Right forelimb (tissue), 1 donor: Measurements from ENCODE around the gene PLCL1.

Experiments
- DNase-seq: peaks from one replicate; pipeline ENCODE4 v3.0.0-alpha.2; 2018

Gene PLCL1

DNA sequence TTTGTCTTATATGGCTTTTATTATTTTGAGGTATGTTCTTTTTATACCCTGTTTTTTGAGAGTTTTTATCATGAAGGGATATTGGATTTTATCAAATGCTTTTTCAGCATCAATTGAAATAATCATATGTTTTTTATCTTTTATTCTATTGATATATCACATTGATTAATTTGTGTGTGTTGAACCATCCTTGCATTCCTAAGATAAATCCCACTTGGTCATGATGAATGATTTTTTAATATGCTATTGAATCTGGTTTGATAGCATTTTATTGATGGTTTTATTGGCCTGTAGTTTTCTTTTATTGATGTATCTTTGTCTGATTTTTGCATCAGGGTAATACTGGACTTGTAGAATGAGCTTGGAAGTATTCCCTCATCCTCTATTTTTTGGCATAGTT is 160.3 kb downstream of the PLCL1 start:
- DNase-seq: no peak

DNA sequence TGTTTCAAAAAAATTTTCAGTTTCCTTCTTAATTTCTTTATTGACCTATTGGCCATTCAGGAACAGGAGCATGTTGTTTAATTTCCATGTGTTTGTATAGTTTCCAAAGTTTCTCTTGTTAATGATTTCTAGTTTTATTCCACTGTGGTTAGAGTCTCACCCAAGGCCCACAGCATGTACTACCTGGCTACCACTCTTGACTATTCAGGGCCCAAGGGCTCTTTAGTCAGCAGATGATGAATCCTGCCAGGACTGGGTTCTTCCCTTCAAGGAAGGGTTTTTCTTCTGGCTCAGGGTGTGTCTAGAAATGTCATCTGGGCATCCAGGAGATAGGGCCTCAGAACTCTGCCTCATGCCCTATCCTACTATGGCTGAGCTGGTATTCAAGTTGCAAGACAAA is 161.4 kb downstream of the PLCL1 start:
- DNase-seq: no peak

DNA sequence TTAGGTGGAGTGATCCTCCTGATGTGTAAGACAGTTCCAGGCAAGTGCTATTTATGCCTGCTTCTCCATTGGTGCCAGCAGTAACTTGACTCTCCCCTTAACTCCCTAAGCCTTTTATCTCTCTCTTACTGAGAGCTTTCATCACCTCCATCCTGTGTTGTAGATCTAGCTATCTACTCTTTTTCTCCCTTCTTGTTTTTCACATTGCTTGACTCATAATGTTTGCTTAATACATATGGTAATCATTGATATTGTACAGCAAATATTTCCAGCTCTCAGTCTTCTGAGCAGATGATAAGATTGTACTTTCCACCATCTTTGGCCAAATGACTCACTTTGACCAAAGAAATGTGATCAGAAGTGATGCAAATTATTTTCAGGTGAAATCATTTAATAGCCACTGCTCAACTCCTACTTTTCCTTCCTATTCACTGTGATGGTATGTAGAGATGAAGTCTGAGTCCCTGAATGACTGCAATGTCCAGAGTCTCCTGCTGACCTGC is 165.0 kb downstream of the PLCL1 start:
- no peak for DNase-seq

DNA sequence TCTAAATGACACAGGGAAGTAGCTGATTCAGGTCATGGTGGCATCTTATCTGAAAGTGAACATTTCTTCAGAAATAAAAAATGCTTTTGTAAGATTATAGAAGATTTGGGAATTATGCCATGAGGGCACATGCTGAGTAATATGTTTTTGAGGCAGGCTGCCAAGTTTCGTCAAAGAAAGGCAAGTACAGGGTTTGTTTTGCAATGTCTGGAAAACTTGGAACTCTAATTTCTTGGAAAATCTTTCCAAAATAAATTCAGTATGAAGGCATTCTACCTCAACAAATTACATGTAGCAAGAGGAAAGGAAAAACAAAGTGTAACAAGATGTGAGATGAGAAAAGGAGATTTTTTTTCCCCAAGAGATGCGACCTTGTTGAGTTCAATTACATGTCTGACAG is 167.7 kb downstream of the PLCL1 start:
- no peak for DNase-seq

- DNase-seq: no peak
Observed at GRCh38 chr2:197972587-197972986, 168.2 kb downstream of the PLCL1 start.

DNA sequence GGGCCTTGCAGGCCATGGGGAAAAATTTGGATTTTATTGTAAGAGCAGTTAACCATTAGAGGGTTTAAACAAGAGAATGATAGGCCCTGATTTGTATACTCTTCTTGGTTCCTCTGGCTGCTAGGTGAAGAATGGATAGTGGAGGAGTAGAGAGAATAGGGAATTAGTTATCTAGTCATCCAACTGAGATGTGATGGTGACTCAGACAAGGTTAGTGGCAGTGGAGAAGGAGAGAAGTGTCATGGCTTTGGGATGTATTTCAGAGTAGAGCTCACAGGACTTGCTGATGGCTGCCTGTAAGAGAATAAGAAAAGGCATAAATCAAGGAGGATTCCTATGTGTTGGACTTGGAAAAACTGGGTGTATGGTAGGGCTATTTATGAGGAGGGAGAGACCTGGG is 169.4 kb downstream of the PLCL1 start:
- no peak for DNase-seq

- peak; percentile 55 for DNase-seq
Observed at GRCh38 chr2:197975931-197976519, 171.6 kb downstream of the PLCL1 start.

DNA sequence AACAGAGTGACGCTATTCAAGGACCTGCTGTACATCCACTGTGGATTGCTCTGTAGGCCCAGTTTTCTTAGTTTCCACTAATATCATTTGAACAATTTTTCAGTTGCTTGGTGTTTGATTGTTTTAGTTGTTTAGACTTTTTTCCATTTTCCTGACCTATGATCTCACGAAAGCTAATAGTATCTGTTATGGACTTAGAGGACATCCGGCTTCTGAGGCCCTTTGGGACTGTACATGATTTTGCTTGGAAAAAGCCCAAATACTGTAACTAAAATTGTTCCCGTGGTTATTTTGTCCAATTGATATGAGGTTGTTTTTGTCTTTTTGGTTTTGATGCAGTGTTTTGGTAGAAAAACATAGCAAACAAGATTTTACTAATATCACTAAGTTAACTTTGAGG is 174.6 kb downstream of the PLCL1 start:
- DNase-seq: no peak

- DNase-seq: no peak
Observed at GRCh38 chr2:197982565-197982964, 178.2 kb downstream of the PLCL1 start.

- DNase-seq: no peak
Observed at GRCh38 chr2:197985029-197985638, 180.7 kb downstream of the PLCL1 start.

GRCh38 chr2:197986977-197987376 is 182.6 kb downstream of the PLCL1 start:
- no peak for DNase-seq

DNA sequence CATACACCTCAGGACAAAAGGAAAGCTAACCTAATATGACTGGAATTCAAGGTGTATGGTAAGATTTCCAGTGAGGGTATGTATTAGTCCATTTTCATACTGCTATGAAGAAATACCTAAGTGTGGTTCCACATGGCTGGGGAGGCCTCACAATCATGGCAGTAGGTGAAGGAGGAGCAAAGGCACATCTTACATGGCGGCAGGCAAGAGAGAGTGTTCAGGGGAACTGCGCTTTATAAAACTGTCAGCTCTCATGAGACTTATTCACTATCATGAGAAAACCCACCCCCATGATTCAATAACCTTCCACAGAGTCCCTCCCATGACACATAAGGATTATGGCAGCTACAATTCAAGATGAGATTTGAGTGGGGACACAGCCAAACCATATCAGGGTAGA is 186.0 kb downstream of the PLCL1 start:
- DNase-seq: no peak

- no peak for DNase-seq
Observed at GRCh38 chr2:197992482-197993133, 188.2 kb downstream of the PLCL1 start.

GRCh38 chr2:197993363-197993762 is 189.0 kb downstream of the PLCL1 start:
- DNase-seq: no peak

DNA sequence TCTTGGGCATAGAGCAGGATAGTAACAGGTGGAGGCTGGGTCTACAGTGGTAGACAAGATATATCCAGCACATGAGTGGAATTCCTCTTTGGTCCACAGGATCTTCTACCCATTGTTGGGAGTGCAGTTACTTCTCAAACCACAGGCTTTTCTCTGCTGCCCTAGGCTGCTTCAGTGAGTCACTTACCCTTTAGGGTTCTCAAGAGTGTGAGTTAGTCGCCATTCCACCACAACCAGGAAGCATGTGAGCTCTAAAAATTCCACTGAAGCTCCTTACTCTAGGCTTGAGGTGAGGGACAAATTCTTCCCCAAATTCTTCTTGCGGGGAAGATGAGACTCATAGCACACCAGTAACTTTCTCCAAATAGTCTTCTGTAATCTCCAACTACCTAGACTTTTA is 189.4 kb downstream of the PLCL1 start:
- DNase-seq: no peak

- DNase-seq: no peak
Observed at GRCh38 chr2:197994751-197995150, 190.4 kb downstream of the PLCL1 start.

- DNase-seq: no peak
Observed at GRCh38 chr2:197996583-197996982, 192.2 kb downstream of the PLCL1 start.

GRCh38 chr2:197997083-197997541 is 192.7 kb downstream of the PLCL1 start:
- DNase-seq: no peak

DNA sequence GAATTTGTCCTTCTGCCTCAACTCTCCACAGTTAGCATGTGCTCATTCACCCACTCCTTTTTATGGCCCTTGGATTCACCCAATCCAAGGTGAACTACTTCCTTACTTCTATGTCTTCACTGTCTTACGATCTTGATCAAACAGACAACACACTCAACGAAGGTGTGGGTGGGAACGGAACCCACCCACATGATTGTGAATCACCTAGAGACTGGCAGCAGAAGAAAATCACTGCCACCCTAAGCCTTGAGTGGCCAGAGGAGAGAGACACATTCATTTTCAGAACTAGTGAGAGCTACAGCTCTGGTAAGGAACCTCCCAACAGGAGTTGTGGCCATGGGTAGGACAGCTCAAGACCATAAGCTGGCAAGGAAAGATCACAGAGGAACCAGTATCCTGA is 194.3 kb downstream of the PLCL1 start:
- DNase-seq: no peak

DNA sequence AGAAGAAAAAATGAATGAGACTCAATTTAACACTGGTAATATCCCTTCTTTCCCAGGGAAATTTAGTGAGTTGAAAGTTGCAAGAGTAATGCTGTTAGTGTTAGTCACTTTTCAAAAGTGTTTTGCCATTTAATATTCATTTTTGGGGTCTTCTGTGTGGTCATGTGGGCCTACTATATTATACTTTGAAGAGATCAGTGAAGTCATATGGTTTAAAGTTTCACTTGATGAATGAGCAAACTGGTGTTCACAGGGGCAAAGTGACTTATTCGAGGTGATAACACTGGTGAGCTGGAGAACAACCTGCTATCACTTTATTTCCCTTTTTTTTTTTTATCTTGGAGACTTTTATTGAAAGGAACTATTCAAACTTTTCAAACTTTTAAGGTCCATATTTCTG is 196.0 kb downstream of the PLCL1 start:
- no peak for DNase-seq

DNA sequence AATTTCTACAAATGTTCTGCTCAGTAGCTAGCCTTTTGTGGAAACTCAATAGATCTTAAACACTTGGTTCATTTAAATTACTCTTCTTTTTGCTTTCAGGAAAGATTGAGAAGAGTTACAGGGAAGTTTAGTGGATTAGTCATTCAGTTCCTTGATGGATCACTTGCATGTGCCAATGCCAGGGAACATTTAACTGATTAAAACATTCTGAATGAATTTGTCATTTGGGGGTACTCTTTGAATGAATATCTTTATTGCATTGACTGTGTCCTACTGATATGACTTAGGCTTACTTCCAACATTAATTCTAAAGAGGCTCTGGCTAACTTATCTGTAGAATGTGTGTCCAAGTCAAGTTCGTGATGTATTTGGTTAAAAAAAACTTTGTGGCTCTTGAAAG is 199.8 kb downstream of the PLCL1 start:
- no peak for DNase-seq

GRCh38 chr2:198004921-198005829 is 200.8 kb downstream of the PLCL1 start:
- DNase-seq: no peak

DNA sequence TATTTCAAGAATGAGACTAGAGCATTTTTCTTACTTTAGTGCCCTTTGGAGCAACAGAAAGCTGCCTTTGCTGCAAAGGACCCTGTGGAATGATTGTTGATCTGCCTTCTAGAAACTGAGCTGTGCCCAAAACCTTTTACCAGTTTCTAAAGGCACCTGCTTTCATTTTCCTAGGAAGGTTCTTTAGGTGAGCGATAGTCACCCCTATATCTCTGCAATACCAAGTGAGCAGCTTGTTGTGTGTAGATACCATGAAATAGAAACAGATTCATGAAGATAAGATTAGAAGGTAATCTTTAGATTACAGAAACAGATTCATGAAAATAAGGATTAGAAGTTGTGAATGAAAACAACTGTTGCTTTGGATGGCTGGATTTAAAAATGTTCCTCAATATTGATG is 202.3 kb downstream of the PLCL1 start:
- no peak for DNase-seq
